Hematopoietic multipotent progenitor cell treated with erythropoietin and hydrocortisone succinate and interleukin-3 and kit ligand, for 4 days (in vitro differentiated cells): ENCODE measurements around the gene NUDC.
"Not testable (repeated sequence)": the region's sequence is repeated elsewhere in the genome, so short reads cannot be mapped to it uniquely, and the experiment has no call there.

ENCODE experiments used
- DNase-seq: peaks from one replicate; pipeline ENCODE4 v3.0.0-alpha.2; 2015

NUDC gene

DNA sequence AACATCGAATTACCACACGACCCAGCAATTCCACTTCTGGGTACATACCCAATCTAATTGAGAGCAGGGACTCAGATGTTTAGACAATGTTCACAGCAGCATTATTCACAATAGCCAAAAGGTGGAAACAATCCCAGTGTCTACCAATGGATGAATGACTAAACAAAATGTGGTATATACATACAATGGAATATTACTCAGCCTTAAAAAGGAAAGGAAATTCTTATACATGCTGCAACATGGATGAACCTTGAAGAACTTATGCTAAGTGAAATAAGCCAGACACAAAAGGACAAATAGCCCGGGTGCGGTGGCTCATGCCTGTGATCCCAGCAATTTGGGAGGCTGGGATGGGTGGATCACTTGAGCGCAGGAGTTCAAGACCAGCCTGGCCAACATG, 31.8 kb downstream of the NUDC start:
- DNase-seq = no peak

DNA sequence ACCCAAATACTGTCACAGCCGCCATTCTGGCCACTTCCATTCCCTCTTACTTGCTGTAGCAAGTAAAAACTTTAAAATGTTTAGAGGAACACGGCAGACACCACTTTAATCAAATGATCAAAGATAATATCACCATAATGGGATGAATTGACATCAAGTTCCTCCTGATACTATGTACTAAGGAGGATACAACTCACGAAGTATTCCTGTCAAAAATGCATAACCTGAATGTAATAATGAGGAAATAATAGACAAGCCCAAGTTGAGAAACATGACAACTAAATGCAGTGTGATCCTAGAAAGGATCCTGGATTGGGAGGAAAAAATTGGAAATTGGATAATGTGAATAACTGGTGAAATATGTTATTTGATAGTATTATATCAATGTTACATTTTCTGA, 34.8 kb downstream of the NUDC start:
- DNase-seq = no peak

DNA sequence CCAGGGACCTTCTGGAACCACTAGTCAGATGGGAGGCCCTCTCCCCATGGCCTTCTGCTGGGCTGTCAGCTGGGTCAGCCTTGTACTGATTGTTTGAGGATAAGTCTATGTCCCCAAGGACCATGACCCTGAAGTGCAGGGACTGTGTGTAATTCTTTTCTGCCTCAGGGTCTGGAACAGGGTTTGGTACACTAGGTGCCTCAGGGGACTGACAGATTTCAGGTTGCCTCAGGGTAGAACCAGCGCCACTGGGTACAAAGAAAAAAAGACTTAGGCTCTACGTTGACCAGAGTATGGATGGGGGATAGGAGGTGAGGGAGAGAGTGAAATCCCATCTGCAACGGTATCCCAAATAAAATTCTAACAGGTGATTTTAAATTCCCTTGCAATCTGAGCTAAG, 35.8 kb downstream of the NUDC start:
- no peak for DNase-seq

DNA sequence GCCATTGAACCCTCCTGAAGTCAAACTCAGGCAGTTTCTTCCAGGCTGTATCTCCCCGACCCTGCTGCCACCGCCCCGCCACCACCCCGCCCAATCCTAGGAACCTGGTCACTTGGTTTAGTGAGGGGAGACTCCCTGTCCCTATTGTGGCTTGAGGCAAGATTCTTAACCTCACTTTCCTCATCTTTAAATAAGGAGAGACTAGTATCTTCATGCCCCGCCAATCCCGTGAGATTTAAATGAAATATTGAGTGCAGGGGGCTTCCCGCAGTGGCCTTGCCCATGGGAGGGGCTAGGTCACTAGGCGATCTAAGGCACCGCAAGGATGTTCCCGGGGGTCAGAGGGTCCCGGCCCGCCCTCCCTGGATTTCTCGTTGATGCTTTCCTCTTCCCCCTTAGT, 37.7 kb downstream of the NUDC start:
- no peak for DNase-seq

DNA sequence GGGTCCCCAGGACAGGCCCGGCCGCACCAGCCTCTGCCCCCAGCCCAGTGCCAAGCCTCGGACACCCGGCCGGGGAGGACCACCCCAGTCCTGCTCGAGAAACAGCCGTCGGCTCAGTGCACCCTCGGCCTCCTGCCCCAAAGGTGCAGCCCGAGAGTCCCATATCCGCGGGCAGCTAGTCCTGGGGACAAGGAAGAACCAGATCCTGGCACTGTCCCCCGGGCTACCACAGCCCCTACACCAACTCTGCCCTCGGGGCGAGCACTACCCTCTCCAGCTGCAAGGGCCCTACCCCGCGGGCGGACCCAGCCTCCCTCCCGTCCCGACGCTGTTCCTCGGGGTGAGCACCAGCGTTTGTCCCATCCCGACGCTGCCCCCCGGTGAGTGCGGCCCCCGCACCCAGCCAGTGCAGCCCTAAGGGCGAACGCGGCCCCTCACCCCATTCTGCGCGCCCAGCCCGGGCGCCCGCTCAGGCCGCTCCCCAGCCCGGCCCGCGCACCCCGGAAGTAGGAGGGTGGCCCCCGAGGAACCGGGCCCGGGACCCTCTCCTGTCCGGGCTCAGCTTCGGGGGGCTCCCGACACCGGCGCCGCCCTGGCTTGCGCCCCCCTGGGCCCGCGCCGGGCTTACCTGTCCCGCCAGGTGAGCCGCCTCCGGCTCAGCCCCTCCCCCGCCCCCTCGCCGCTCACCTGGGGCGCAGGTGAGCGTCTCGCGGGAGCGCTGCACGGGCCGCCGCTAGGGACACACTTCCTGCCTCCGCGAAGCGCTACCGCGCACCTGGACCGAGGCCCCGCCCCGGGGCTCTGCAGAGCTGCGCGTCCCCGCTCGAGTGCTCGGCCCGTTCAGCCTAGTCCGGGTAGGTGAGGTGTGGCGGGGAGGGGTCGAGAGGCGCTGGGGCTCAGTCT, 38.4 kb downstream of the NUDC start, which contains the start of gene KDF1:
KDF1 (minus strand) TSS at position 747 of the 903 bp plus-strand sequence. CDS start 8,088 bp downstream, outside the sequence.
- no peak for DNase-seq

DNA sequence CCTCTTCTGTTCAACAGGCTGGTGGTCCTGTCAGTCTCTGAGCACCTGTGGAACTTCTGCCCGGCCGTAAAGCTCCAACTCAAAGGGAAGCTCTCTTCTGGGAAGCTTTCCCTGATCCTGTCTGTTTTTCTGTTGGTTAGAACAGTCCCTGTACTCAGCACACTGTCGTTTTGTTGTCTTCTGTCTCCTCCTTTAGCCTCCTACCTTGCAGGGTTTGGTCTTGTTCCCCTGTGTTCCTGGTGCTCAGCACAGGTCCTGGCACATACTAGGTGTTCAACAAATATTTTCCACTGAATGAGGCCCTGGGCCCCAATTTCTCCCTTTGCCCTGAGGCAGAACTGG, 39.1 kb downstream of the NUDC start:
- no peak for DNase-seq

DNA sequence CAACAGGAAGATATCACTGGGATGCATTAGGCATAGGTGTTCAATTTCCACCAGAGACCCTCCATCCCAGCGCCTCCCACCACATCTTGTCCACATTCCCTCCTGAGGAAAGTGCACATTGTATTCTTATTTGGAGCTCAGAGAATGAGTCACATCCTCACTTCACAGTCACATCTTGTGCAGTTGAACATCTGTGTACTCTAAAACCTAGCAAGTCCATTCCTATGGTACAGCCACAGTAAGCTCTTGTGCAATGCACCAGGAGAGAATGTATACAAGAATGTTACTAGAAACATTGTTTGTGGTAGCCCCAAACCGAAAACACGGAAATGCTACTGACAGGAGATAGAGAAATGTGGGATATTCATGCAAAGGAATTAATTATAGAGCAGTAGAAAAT, 40.3 kb downstream of the NUDC start:
- peak; percentile 34 for DNase-seq

DNA sequence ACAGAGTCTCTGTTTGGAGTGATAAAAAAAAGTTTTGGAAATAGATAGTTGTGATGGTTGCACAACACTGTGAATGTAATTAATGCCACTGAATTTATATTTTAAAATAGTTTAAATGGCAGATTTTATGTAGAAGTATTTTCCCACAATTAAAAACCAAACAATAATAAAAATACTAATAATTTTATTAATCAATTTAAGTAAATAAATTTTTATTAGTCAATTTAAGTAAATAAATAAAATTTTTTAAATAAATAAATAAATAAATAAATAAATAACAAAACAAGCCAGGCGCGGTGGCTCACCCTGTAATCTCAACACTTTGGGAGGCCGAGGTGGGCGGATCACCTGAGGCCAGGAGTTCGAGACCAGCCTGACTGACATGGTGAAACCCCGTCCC, 43.7 kb downstream of the NUDC start:
- no peak for DNase-seq

DNA sequence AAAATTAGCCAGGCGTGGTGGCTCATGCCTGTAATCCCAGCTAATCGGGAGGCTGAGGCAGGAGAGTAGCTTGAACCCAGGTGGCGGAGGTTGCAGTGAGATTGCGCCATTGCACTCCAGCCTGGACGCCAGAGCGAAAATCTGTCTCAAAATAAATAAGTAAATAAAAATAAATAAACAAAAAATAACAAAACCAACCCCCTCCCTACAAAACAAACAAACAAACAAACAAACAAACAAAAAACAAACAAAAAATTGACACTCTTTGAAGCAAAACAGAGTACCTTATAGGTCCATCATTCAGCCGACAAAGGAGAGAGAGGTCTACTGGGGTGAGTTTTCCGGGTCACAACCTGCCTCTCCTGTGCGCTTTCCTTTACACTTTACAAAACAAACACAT, 44.1 kb downstream of the NUDC start:
- no peak for DNase-seq

DNA sequence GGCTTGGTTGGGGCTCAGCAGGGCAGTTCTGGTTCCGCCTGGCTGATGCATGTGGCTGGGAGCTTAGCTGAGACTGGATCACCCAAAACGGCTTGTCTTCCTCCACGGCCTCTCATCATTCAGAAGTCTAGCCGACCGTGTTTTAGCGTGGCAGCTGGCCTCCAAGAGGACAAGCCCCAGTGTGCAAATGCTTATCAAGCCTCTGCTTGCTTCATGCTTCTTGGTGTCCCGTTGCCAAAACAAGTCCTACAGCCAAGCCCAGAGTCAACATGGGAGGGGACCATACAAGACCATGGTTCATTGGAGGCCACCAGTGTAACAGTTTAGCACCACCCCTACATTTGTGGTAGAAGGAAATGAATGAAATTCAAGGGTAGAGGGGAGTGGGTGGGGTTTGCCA, 49.3 kb downstream of the NUDC start:
- DNase-seq = no peak

DNA sequence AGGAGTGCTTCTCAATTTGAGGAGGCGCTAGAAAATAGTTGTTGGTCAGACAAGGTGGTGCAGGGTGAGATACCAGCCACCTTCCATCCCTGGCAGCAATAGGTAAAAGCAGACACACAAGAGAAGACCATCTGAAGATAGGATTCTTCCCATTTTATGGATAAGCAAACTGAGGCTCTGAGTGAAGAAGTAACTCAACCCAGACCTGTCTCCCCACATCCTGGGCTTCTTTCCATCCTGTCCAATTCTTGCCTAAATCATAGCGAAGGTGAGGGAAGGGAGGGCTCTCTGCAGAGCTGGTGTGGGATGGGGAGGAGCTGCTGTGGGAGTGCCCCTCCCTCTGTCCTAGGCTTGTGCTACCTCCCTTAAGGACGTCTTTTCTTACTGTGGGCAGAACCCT, 50.0 kb downstream of the NUDC start:
- no peak for DNase-seq

DNA sequence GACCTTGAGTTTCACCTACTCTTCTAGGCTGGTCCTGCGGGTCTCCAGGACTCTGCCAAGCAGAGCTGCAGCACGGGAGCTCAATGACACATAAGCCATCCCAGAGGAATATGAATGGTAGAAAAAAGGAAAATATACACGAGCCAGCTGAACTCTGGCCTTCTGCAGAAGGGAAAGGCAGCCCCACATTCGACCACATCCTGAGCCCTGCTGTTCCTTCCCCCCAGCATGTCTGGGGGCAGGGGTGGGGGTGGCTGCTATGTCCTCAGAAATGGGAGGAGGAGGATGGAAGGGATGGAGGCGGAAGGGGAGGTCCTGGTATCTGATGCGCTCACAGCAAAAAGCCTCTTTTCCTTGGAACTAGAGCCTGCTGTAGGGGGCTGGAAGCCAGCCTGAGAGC, 50.8 kb downstream of the NUDC start:
- DNase-seq = no peak

DNA sequence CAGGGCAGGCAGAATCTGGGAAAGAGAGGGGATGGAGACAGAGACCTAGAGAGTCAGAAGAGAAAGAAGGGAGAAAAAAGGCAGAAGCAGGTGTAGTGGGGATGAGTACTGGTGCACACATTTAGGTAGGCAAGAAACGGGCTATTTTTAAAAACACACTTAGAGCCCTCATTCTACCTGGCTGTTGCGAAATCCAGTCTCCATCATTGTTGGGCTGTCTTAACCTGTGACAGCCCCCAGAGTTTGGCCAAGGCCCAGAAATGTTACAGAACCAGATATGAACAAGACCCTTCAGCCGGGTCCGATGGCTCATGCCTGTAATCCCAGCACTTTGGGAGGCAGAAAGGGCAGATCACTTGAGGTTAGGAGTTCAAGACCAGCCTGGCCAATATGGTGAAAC, 51.3 kb downstream of the NUDC start:
- DNase-seq = no peak

DNA sequence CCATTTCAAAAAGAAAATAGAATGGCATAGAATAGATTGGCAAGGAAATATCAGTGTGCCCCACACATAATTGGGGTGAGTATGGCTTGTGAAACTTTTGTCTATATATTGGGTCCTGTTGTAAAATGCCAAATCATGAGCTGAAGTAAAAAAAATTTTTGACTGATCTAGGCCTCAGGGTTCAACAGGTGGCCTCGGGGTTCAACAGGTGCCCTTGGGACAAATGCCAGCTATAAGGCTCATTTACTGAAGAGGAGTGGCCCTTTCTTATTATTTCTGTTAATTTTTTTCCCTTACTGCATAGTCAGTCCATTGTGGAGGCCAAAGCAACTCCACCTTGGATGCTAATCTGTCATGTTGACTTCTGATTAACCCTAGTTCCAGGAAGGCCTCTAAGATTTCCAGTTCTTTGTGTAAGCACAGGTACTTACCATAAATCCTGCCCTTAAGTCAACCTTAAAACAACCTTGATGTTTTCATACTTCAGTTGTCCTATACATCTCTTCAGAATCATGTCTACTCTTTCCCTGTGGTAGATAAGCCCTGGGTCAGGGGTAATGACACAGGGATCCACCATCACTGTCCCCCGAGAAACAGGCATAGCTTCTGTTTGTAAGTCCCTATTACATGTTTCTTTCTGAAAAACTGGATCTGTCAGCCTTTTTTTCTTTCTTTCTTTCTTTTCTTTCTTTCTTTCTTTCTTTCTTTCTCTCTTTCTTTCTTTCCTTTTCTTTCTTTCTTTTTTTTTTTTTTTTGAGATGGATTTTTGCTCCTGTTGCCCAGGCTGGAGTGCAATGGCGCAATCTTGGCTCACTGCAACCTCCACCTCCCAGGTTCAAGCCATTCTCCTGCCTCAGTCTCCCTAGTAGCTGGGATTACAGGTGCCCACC, 55.3 kb downstream of the NUDC start:
- DNase-seq = no peak

DNA sequence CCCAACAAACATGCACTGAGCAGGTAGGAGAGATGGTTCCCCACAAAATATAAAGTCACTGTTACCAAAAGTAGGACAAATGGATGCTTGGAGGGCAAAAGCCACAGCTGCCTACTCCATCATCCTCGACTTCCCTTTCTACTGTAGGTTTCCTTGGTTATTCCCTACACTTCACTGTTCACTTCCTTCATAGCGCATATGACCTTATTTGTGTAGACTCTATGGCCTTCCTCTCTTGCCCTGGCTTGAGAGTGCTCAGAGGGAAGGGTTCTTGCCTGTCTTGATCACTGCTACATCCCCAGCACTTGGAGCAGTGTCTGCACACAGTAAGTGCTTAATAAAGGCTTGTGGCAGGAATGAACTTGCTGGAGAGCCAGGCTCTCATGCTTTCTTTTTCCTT, 57.4 kb downstream of the NUDC start:
- no peak for DNase-seq

DNA sequence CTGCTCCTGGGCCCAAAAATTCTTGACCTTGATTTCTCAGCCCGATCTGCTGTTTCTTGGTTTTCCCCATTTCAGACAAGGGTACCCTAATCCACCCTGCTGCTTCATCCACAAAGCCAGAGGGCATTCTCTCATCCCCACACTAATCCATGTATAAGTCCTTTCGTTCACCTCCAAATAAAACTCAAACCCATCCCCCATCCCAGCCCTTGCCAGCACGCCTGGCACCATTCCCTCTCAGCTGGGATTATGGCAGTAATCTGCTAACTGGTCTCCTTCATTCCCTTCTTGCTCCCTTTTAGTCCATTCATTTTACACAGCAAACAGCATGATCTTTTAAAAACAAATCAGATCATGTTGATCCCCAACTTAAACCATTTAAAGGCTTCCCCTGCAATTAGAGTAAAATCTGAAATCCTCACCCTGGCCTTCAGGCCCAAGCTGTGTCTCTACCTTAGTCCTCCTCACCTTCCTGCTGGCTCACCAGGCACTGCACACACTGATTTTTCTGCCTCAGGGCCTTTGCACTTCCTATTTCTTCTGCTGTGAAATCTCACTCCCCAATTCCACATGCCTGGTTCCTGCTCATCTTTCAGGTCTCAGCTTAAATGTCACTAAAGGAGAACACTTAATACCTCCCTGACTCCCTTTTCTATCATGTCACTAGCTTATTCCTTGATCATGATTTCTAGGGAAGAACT, 59.8 kb downstream of the NUDC start:
- DNase-seq = no peak

DNA sequence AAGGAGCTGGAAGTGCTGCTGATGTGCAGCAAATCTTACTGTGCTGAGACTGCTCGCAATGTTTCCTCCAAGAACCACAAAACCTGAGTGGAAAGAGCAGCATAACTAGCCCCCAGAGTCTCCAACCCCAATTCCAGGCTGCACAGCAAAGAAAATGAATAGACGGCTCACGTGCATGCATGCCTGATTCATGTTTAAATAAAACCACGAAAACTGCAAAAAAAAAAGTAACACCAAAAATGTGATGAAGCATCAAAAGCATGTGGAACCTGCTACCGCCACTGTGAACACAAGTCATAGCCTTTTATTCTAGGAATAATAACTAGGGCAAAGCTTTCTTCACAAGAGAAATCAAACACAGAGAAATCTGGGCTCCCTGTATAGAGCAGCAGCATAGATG, 62.3 kb downstream of the NUDC start:
- DNase-seq = no peak

DNA sequence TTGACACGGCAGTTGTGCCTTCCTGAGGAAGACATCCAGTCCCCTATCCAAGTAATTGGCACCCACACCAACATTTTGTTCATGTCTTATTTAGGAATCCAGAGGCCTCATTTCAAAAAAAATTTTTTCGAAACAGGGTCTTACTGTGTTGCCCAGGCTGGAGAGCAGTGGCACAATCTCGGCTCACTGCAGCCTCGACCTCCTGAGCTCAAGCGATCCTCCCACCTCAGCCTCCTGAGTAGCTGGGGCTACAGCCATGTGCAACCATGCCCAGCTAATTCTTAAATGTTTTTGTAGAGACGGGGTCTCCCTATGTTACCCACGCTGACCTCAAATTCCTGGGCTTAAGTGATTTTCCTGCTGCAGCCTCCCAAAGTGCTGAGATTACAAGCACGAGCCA, 62.7 kb downstream of the NUDC start:
- no peak for DNase-seq

DNA sequence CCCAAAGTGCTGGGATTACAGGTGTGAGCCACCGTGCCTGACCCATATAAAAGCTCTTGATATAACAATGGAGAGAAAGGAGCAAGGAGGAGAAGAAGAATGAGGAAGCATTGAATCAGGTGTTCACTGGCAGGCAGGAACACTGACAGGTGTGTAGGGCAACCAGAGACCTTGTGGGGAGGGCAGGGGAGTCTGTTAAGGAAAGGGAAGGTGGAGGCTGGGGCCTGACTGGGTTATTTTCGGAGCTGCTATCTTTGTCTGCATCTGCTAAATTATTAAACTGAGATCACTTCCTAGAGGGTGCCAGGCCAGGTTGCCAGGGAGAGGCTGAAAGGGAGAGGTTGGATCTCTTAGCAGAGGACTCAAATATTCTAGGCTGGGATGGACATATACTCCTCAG, 65.1 kb downstream of the NUDC start:
- no peak for DNase-seq

DNA sequence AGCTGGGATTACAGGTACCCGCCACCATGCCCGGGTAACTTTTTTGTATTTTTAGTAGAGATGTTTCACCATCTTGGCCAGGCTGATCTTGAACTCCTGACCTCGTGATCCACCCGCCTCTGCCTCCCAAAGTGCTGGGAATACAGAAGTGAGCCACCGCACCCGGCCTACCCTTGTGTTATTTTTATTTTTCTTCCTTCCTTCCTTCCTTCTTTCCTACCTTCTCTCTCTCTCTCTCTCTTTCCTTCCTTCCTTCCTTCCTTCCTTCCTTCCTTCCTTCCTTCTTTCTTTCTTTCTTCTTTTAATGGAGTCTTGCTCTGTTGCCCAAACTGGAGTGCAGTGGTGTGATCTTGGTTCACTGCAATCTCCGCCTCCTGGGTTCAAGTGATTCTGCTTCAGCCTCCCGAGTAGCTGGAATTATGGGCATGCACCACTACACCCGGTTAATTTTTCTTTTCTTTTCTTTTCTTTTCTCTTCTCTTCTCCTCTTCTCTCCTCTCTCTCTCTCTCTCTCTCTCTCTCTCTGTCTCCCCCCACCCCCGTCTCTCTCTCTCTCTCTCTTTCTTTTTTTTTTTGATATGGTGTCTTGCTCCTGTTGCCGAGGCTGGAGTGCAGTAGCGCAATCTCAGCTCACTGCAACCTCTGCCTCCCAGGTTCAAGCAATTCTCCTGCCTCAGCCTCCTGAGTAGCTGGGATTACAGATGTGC, 68.0 kb downstream of the NUDC start:
- DNase-seq = not testable (repeated sequence)

DNA sequence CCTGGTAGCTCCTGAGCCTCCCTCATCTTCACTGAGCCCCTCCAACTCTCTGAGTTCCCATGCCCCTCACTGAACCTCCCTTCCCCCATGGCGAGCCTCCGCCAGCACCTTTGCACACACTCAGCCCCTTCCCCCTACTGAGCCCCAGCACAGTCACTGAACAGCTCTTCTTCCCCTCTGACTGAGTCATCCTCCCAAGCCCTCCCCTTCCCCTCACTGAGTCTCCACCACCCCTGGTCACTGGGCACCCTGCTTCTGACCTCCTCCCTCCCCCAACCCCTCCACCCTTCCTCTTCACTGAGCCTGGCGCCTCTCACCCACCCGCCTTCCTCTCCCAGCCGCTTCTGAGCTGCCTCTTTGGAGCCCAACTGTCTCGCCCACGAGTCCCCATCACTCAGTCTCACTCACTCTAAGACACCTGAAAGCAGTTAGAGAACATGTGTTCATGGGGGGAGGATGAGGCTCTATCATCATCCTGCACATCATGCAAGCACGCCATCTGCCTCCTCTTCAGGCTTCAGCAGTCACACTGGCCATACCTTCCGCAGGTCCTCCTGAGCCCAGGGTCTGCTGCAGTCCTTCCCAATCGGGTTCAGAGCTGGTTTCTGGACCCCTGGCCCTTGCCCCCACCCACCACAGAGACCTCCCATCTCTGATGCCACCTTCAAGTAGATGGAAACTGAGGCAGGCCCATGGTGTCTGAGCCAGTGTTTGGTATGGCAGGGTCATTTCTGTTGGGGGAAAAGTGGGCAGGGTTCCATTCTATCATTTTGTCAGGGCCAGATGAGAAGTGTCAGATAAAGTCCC, 70.0 kb downstream of the NUDC start:
- no peak for DNase-seq
